SK-N-SH (cell line): ENCODE measurements around the gene ARAP2.

Experiments used
- CTCF ChIP-seq: fragments of 200-600 bp; sonication (generic); IDR thresholded peaks from 2 replicates; pipeline ENCODE4 v1.6.1; 2017; ENCODE audit warnings: antibody characterized with exemption, mild to moderate bottlenecking, moderate library complexity
- EP300 ChIP-seq, 2 experiments: IDR thresholded peaks; 2 replicates each; pipeline versions ENCODE4 v1.4.0 to v1.6.1; 2012; ENCODE audit warnings: borderline replicate concordance in 1 of 2, low read depth in 1 of 2, low read length in 1 of 2
- EZH2phosphoT487 ChIP-seq: fragments of 200-600 bp; sonication (generic); IDR thresholded peaks from 2 replicates; pipeline ENCODE4 v1.6.1; 2017; ENCODE audit warnings: low read depth, mixed run types, mild to moderate bottlenecking, antibody characterized with exemption, moderate library complexity, borderline replicate concordance
- FOXJ3 ChIP-seq: sonication (generic); formaldehyde crosslinking; IDR thresholded peaks from 2 replicates; pipeline ENCODE4 v1.5.1; 2020; ENCODE audit warnings: mild to moderate bottlenecking, missing genetic modification reagents
- JUND ChIP-seq: IDR thresholded peaks from 2 replicates; pipeline ENCODE4 v1.4.0; 2012
- MAX ChIP-seq: IDR thresholded peaks from 2 replicates; pipeline ENCODE4 v1.4.0; 2012; ENCODE audit warnings: low read depth
- NRF1 ChIP-seq: IDR thresholded peaks from 2 replicates; pipeline ENCODE4 v1.6.1; 2012; ENCODE audit warnings: low read depth, mild to moderate bottlenecking, low read length
- POLR2AphosphoS5 ChIP-seq: IDR thresholded peaks from 2 replicates; pipeline ENCODE4 v1.6.1; 2012; ENCODE audit warnings: low read depth, low read length
- REST ChIP-seq: IDR thresholded peaks from 2 replicates; pipeline ENCODE4 v1.6.1; 2012; ENCODE audit warnings: mild to moderate bottlenecking, low read depth, low read length, moderate library complexity
- RXRA ChIP-seq: IDR thresholded peaks from 2 replicates; pipeline ENCODE4 v1.4.0; 2012; ENCODE audit warnings: low read depth, mild to moderate bottlenecking, borderline replicate concordance
- TAF1 ChIP-seq: IDR thresholded peaks from 2 replicates; pipeline ENCODE4 v1.6.1; 2012; ENCODE audit warnings: low read depth, mild to moderate bottlenecking, low read length, moderate library complexity, borderline replicate concordance
- ZBTB33 ChIP-seq: IDR thresholded peaks from 2 replicates; pipeline ENCODE4 v1.4.0; 2012; ENCODE audit warnings: low read depth, borderline replicate concordance

GRCh38 chr4:36140421-36140820, 103.9 kb downstream of the ARAP2 start:
- TF ChIP-seq ZBTB33 (no peak), EP300 (IDR thresholded peaks at IDR 0.05; ENCODE audit: borderline replicate concordance in 1 of 2, low read depth in 1 of 2, low read length in 1 of 2) (no peak), REST (no peak), CTCF (no peak), TAF1 (no peak), NRF1 (no peak), POLR2AphosphoS5 (no peak), JUND (no peak), RXRA (no peak), MAX (no peak), EZH2phosphoT487 (no peak), FOXJ3 (CRISPR knock-in tag) (no peak)
